Measurements from ENCODE around the gene OLR1. TPM values are rescaled to one million over a fixed set of nuclear protein-coding genes. Genes with fewer than 3 reads are reported as not detected.
A peak's percentile ranks its signal among the peaks of the same experiment; 100 is the strongest.

Gene OLR1
- total RNA-seq, 1 donor from 2014 or later = not detected

DNA sequence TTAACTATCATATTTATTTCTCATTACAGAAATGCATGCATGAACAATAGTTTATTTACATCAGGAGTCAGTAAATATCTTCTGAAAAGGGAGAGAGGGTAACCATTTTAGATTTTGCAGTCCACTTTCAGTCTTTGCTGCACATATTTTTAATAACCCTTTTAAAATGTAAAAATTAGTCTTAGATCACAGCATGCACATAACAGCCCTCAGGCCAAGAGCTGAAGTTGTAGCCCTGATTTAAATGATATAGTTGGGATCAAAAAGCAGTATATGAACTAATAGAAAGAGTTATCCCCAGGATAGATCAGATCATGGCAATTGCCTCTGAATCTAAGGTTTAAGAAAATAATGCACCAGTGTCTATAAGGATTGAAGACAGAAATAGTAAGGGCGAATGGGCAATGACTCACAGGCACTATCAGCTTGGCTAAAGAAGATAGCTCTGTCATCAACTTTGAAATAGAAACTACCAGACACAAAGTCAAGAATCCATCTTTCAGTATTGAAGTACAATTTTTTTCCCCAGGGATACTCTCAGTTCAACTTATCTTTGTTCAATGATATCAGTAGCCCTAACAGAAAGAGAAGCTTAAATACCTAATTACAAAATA, 28.8 kb downstream of the OLR1 start:
- no peak overlapping the region for H3K4me3 Mint-ChIP-seq (ENCODE audit: unreplicated experiment)
- no peaks in the 10 kb centered on the region for H3K36me3 Mint-ChIP-seq (ENCODE audit: low read depth, unreplicated experiment)
- peaks cover 2% of the 10 kb centered on the region for H3K4me1 Mint-ChIP-seq (ENCODE audit: unreplicated experiment)
- no peak for TF ChIP-seq CTCF (IDR thresholded peaks at IDR 0.05; ENCODE audit: unreplicated experiment)
- no peaks in the 10 kb centered on the region for H3K27me3 Mint-ChIP-seq (ENCODE audit: unreplicated experiment)
- DNase-seq (ENCODE audit: low spot score) = no peak
- H3K9me3 Mint-ChIP-seq (ENCODE audit: unreplicated experiment) = no peaks in the 10 kb centered on the region
- H3K27ac Mint-ChIP-seq (ENCODE audit: unreplicated experiment) = no peak overlapping the region

GRCh38 chr12:10140001-10140400, 31.9 kb downstream of the OLR1 start:
- Mint-ChIP-seq H3K4me1 (ENCODE audit: unreplicated experiment) (peaks cover 8% of the 10 kb centered on the region), H3K4me3 (ENCODE audit: unreplicated experiment) (no peak overlapping the region), H3K27me3 (ENCODE audit: unreplicated experiment) (no peaks in the 10 kb centered on the region), H3K27ac (ENCODE audit: unreplicated experiment) (peak overlapping the region; percentile 12), H3K36me3 (ENCODE audit: low read depth, unreplicated experiment) (no peaks in the 10 kb centered on the region), H3K9me3 (ENCODE audit: unreplicated experiment) (no peaks in the 10 kb centered on the region)
- peak; percentile 49 for DNase-seq (ENCODE audit: low spot score)
- TF ChIP-seq CTCF (IDR thresholded peaks at IDR 0.05; ENCODE audit: unreplicated experiment) = peak; percentile 71

DNA sequence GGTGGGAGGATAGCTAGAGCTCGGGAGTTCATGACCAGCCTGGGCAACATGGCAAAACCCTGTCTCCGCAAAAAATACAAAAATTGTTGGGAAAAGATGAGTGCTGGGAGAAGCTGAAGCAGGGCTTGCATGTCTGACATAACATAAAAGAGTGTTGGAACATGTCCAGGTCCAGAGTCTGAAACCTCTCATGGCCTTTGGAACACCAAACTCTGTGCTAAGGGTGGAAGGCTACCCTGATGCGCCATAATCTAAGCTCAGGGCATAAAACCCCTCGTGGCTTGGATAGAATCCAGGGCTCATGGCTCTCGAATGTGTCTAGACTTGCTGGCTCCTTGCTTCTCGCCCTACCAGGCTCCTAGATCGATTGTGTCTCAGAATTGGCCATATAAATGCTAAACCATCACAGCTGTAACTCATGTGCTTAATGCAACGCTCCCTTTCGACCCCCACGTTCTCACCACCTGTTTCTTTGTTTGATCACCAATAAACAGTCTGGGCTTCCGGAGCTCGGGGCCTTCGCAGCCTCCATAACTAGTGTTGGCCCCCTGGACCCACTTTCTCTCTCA, 35.2 kb downstream of the OLR1 start:
- Mint-ChIP-seq H3K27me3 (ENCODE audit: unreplicated experiment) (no peaks in the 10 kb centered on the region), H3K9me3 (ENCODE audit: unreplicated experiment) (no peaks in the 10 kb centered on the region), H3K27ac (ENCODE audit: unreplicated experiment) (no peak overlapping the region), H3K4me1 (ENCODE audit: unreplicated experiment) (peaks cover 23% of the 10 kb centered on the region), H3K4me3 (ENCODE audit: unreplicated experiment) (no peak overlapping the region), H3K36me3 (ENCODE audit: low read depth, unreplicated experiment) (no peaks in the 10 kb centered on the region)
- no peak for DNase-seq (ENCODE audit: low spot score)
- TF ChIP-seq CTCF (IDR thresholded peaks at IDR 0.05; ENCODE audit: unreplicated experiment) = no peak

- Mint-ChIP-seq H3K27me3 (ENCODE audit: unreplicated experiment) (no peaks in the 10 kb centered on the region), H3K4me1 (ENCODE audit: unreplicated experiment) (peaks cover 29% of the 10 kb centered on the region), H3K27ac (ENCODE audit: unreplicated experiment) (no peak overlapping the region), H3K9me3 (ENCODE audit: unreplicated experiment) (no peaks in the 10 kb centered on the region), H3K4me3 (ENCODE audit: unreplicated experiment) (no peak overlapping the region), H3K36me3 (ENCODE audit: low read depth, unreplicated experiment) (no peaks in the 10 kb centered on the region)
- no peak for TF ChIP-seq CTCF (IDR thresholded peaks at IDR 0.05; ENCODE audit: unreplicated experiment)
- no peak for DNase-seq (ENCODE audit: low spot score)
Measured at GRCh38 chr12:10135126-10135525, 36.8 kb downstream of the OLR1 start.

DNA sequence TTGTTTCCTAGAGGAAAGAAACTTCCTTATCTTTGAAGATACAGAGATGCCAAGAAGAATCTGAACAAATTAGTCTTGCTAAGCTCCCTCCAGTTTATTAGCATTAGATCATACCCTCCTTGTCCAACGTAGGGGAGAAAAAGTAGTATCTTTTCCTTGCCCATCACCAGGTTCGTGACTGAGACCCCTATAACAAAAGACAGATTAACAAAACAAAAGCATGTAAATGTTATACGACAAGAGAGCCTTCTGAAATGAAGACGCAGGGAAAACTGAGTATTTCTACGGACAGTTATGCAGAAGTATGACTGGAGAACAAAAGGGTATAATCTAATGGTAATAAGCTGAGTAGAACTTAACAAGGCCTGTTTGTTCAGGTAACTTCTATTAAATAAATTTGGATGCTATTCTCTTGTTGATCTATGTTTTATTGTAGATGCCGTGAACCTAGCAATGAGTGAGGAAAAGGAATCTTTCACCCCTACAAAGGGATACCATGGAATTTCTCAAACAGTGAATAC, 39.0 kb downstream of the OLR1 start:
- H3K4me1 Mint-ChIP-seq (ENCODE audit: unreplicated experiment) = peaks cover 30% of the 10 kb centered on the region

More for the DNA sequence above, 39.0 kb downstream of the OLR1 start:
- no peak overlapping the region for H3K4me3 Mint-ChIP-seq (ENCODE audit: unreplicated experiment)
- no peak for TF ChIP-seq CTCF (IDR thresholded peaks at IDR 0.05; ENCODE audit: unreplicated experiment)
- no peaks in the 10 kb centered on the region for H3K36me3 Mint-ChIP-seq (ENCODE audit: low read depth, unreplicated experiment)
- H3K27me3 Mint-ChIP-seq (ENCODE audit: unreplicated experiment) = no peaks in the 10 kb centered on the region
- H3K27ac Mint-ChIP-seq (ENCODE audit: unreplicated experiment) = peak overlapping the region; percentile 63
- no peaks in the 10 kb centered on the region for H3K9me3 Mint-ChIP-seq (ENCODE audit: unreplicated experiment)
- DNase-seq (ENCODE audit: low spot score) = no peak
